Skin of body (tissue), 2 donors: ENCODE results near the gene SFXN1. TPM values are rescaled to one million over a fixed set of nuclear protein-coding genes. Genes with fewer than 3 reads are reported as not detected.

Experiments
- DNase-seq: peaks from one replicate; lab custom pipeline; 2025; lab: John Stamatoyannopoulos, UW
- total RNA-seq: library from RNA; depleted of rRNA; stranded (reverse); fragments of >200 nt; gene quantifications from one replicate; pipeline ENCODE4 v1.2.3, GENCODE V29; 2014

The SFXN1 gene
- total RNA-seq, 1 donor from 2014 or later, result 25.1 TPM

- DNase-seq, result no peak
Observed at GRCh38 chr5:175538576-175538975, 60.2 kb downstream of the SFXN1 start.

DNA sequence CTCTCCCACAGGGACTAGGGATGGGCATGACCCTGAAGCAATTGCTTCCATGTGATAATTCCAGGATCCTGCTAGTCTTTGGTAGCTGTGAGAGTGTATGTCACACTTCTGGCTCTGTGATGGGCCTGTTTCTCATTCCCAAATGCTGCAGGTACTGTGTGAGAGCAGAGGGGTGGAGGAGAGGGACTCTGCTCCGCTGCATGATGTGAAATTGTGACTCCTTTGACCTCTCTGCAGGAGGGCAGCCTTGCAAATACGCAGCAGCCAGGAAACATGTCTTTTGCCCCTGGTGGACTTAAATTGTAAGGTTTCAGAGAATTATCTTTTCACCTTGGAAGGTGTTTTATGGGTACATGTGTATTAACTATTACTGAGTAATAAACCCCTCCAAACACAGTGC, 61.6 kb downstream of the SFXN1 start:
- no peak for DNase-seq

DNA sequence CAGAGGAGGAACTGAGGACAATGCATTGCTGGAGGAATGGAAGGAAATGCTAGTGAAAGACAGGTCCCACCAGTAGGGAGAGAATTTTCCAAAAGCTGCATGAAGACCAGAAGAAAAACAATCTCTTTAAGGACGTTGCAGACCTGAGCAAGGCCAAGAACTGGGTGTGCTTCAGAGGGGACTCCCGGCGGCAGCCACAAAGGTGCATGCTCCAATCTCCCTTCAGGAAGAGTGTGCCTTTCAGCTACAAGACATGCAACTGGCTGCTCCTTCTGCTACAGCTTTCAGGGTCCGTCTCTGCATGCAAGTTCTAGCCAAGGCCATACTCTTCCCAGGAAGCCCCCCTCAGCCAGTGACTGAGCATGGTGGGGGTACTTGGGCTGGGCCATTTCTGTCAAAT, 62.9 kb downstream of the SFXN1 start:
- DNase-seq, result no peak

GRCh38 chr5:175542232-175542965, 64.0 kb downstream of the SFXN1 start:
- DNase-seq, result no peak

DNA sequence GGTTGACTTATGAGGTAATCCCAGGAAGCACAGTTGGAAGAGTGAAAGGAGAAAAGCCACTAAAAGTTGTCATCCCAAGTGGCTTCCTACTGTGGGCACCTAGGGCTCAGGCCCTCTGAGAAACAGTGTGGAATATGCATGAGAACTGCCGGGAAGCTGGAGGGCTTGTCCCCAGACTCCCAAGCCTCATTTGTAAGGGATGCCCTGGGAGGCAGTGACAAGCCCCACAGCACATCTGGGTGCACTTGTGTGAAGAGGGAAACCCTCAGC, 64.5 kb downstream of the SFXN1 start:
- DNase-seq, result no peak

- no peak for DNase-seq
Observed at GRCh38 chr5:175544108-175544511, 65.8 kb downstream of the SFXN1 start.

DNA sequence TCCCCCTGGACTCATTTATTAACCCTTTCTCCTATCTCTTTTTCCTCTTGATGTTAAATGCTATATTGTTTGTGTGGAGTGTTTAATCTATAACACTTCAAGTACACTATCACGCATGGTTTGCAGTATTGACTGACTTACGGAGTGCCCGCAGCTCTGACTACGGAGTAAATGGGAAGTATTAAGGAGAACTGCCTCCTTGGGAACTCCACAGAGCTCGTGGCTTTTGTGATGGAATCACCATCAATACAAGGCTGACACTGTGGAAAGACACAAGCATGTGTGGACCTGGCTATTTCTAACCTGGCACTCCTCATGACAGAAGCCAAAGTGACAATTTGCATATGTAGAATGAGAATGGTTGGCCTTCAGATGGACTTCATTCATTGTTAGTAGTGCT, 66.2 kb downstream of the SFXN1 start:
- no peak for DNase-seq

GRCh38 chr5:175547842-175548241, 69.5 kb downstream of the SFXN1 start:
- DNase-seq, result no peak

DNA sequence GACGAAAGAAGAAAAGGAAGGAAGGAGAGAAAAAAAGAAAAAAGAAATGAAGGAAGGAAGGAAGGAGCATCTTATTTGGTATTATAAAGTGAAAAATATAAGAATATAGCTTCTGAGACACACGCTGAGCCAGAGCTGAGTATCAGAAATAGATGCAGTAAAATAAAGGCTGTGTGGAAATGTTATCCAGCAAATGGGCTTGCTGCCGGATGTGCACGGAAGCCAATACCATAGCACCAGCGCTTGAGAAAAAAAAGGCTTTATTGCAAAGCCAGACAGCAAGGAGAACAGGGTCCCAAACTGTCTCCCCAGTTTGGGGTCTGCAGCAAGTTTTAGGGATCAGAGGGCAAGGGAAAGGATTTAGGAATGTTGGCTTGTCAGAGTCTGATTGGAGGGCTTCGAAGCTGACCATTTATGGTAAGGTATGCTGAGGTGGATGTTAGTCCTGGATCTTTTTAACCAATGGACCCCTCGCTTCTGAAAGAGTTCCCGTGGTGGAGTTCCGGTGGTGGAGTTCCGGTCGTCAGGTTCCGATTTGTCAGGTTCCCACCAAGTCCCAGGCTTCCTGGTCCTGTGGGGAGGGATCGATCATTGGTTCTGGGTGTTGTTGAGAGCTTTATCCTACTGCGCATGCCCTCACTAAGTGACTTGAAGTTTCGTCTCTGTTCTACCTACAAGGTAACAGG, 70.4 kb downstream of the SFXN1 start:
- no peak for DNase-seq

- no peak for DNase-seq
Observed at GRCh38 chr5:175550055-175550805, 71.9 kb downstream of the SFXN1 start.

- DNase-seq, result no peak
Observed at GRCh38 chr5:175551266-175551665, 72.9 kb downstream of the SFXN1 start.

GRCh38 chr5:175554296-175554695, 75.9 kb downstream of the SFXN1 start:
- no peak for DNase-seq

DNA sequence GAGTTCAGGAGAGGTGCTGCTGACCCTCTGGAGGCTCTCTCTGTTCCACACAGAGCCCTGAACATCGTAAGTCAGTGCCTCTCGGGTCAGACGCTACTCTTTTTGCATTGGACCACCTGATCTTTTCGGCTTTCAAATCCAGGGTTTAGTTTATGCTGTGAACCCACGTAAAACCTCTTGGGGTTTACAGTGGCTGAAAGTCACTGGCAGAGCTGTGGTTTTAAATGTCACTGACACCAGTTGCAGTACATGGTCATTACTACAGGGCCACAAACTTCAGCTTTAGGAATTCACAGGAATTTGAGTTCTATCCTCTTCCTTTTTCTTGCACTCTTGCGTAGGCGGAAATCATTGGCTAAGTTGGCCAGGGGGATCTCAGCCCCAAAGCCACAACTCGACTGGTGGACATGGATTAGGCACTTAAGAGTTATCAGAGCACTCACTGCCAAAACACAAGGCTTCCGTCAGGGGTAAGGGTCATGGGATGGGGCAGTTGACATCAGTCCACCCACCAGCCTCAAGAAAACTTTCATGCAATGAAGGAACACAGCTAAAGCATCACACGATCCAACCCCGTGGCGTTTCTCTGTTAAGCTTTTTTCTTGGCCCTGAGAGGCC, 76.9 kb downstream of the SFXN1 start:
- no peak for DNase-seq

GRCh38 chr5:175556794-175557193, 78.4 kb downstream of the SFXN1 start:
- no peak for DNase-seq

- no peak for DNase-seq
Observed at GRCh38 chr5:175557778-175558177, 79.4 kb downstream of the SFXN1 start.

- no peak for DNase-seq
Observed at GRCh38 chr5:175558801-175559480, 80.6 kb downstream of the SFXN1 start.

DNA sequence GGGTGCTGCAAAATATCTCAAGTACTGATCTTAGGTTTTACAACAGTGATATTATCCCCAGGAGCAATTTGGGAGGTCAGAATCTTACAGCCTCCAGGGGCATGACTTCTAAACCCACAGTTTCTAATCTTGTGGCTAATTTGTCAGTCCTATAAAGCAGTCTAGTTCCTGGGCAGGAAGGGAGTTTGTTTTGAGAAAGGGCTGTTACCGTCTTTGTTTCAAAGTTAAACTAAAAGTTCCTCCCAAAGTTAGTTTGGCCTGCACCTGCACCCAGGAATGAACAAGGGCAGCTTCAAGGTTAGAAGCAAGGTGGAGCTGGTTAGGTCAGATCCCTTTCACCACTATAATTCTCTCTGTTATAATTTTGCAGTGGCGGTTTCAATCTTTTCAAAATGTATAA, 81.7 kb downstream of the SFXN1 start:
- DNase-seq, result no peak

- DNase-seq, result no peak
Observed at GRCh38 chr5:175561085-175561484, 82.7 kb downstream of the SFXN1 start.

DNA sequence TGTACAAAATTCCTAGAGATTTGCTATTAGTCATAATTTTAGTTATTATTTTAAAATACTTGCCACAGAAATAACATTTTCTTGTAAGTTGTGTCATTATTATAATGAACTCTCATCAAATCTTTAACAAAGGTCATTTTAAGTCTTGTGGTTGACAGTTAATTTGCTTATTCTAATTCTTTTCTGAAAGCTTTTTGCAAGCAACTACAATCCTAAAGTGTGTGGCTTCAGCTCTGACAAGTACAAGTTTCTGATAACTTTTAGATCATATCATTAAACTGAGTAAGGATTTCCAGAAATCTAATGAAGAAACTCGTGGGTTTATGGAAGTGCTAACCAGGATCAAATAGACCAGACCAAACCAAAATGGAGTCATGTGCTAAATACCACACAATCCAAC, 86.4 kb downstream of the SFXN1 start:
- DNase-seq, result no peak

DNA sequence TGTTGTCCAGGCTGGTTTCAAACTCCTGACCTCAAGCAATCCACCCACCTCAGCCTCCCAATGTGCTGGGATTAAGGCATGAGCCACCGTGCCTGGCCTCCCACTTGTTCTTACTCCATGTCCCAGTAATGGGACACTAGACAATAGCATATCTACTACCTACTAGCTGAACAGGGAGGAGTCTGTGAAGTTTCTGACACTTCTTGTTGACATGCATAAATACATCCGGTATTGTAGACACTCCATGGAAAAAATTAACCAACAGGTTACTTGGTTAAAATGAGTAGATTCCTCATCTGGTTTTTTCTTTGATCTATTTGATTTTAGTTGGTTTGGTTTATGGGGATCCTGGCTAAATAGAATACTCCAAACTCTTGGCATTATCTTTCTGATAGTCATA, 88.3 kb downstream of the SFXN1 start:
- DNase-seq, result no peak

DNA sequence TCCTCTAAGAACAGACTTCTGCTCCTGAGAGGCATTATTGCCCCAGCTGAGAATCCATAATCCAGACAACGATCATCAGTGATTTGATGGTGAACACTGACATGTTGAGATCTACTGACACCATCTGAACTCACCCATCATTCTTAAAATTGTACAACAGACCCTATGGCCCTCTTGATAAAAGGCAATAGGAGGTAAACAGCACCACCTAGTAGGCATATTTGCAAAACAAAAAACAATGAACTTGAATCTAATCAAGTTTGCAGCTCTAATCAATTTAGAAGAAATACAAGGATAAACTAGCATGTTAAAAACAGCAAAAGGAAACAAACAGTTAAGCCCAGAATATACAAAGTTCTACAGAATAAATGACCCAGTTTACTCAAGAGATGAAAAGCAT, 89.6 kb downstream of the SFXN1 start:
- DNase-seq, result no peak

GRCh38 chr5:175569701-175570100, 91.3 kb downstream of the SFXN1 start:
- no peak for DNase-seq
